Peyer's patch (tissue), 4 donors: ENCODE measurements around the gene EIF3D. TPM values are rescaled to one million over a fixed set of nuclear protein-coding genes. Genes with fewer than 3 reads are reported as not detected.

Experiments used
- DNase-seq, 3 donors: peaks; one replicate each; pipeline ENCODE4 v3.0.0-alpha.2; 2017 to 2019
- H3K27ac ChIP-seq, 4 donors: fragments of 200-600 bp; sonication (generic); one replicate each; pipeline ENCODE4 v1.5.1; 2016 to 2019
- H3K27me3 ChIP-seq, 2 donors: fragments of 200-600 bp; sonication (generic); one replicate each; pipeline ENCODE4 v1.5.1; 2019
- H3K36me3 ChIP-seq, 3 donors: fragments of 200-600 bp; sonication (generic); one replicate each; pipeline ENCODE4 v1.5.1; 2016 to 2019
- H3K4me1 ChIP-seq, 4 donors: fragments of 200-600 bp; sonication (generic); one replicate each; pipeline ENCODE4 v1.5.1; 2016 to 2019
- H3K4me3 ChIP-seq, 4 donors: fragments of 200-600 bp; sonication (generic); 1 replicate in 3 of 4; 2 replicates in 1 of 4; pipeline ENCODE4 v1.5.1; 2016 to 2019; ENCODE audit warnings: mild to moderate bottlenecking in 1 of 4
- H3K9me3 ChIP-seq, 4 donors: fragments of 200-600 bp; sonication (generic); one replicate each; pipeline ENCODE4 v1.5.1; 2016 to 2019; ENCODE audit warnings: mild to moderate bottlenecking in 1 of 4
- POLR2A ChIP-seq, 2 donors: fragments of 450-650 bp; IDR thresholded peaks; one replicate each; pipeline ENCODE4 v1.5.1; 2017; ENCODE audit warnings: antibody characterized with exemption in 2 of 2, mild to moderate bottlenecking in 2 of 2, moderate library complexity in 2 of 2
- total RNA-seq, 4 donors: library from RNA; depleted of rRNA; stranded (reverse); fragments of >200 nt; gene quantifications; one replicate each; pipeline ENCODE4 v1.1.0, GENCODE V29; 2016
- TF ChIP-seq, protein P1 (sequence below), 6 experiments: fragments of 450-650 bp in 4 of 6; fragments of 200-600 bp in 2 of 6; sonication (generic) in 1 of 6; IDR thresholded peaks; one replicate each; pipeline ENCODE4 v1.5.1; 2017 to 2019; ENCODE audit warnings: antibody characterized with exemption in 6 of 6, mild to moderate bottlenecking in 3 of 6, moderate library complexity in 1 of 6

Gene EIF3D
- total RNA-seq, 4 donors from 2014 or later, result 135 to 197 (median 167) TPM

DNA sequence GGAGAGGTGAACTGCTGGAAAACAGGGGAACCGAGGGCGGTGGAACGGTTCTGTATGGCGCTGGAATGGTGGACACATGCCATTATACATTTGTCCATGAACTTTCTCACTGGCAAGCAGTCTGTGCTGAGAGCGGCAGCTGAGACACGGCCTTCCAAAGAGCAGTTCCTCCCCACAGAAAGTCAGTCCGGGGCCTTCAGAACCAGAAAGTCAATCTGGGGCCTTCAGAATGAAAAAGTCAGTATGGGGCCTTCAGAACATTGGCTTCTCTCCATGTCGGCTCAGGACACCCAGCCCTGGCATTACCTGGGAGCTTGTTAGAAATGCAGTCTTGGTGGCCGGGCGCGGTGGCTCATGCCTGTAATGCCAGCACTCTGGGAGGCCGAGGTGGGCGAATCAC, 56.3 kb downstream of the EIF3D start:
- H3K27ac ChIP-seq, result peak overlapping the region in 1 of 4 donors; percentile 80
- H3K27me3 ChIP-seq, result no peaks in the 10 kb centered on the region
- H3K36me3 ChIP-seq, result peaks cover 0 to 58% (median 0%) of the 10 kb centered on the region in 3 donors
- no peaks in the 10 kb centered on the region for H3K9me3 ChIP-seq
- no peak for DNase-seq
- TF ChIP-seq, protein P1, sequence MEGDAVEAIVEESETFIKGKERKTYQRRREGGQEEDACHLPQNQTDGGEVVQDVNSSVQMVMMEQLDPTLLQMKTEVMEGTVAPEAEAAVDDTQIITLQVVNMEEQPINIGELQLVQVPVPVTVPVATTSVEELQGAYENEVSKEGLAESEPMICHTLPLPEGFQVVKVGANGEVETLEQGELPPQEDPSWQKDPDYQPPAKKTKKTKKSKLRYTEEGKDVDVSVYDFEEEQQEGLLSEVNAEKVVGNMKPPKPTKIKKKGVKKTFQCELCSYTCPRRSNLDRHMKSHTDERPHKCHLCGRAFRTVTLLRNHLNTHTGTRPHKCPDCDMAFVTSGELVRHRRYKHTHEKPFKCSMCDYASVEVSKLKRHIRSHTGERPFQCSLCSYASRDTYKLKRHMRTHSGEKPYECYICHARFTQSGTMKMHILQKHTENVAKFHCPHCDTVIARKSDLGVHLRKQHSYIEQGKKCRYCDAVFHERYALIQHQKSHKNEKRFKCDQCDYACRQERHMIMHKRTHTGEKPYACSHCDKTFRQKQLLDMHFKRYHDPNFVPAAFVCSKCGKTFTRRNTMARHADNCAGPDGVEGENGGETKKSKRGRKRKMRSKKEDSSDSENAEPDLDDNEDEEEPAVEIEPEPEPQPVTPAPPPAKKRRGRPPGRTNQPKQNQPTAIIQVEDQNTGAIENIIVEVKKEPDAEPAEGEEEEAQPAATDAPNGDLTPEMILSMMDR (IDR thresholded peaks at IDR 0.05), result no peak
- TF ChIP-seq POLR2A (IDR thresholded peaks at IDR 0.05), result no peak
- peaks cover 0 to 27% (median 0%) of the 10 kb centered on the region in 4 donors for H3K4me1 ChIP-seq
- no peak overlapping the region for H3K4me3 ChIP-seq

DNA sequence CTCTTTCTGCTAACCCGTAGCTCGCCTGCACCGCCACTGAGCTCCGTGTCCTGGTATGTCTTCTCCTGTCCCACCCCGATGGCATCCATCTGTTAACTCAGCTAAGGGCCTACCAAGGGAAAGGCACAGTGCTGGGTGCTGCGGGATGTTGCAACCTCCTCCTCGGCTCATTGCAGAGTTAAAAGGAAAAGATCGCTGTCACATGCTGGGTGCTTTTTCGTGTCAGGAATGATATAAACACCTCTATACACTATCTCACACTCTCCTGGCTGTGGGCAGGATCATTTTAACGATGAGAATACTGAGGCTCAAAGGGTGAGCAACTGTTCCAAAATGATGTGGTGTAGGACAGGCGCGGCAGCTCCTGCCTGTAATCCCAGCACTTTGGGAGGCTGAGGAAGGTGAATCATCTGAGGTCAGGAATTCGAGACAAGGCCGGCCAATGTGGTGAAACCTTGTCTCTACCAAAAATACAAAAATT, 57.6 kb downstream of the EIF3D start:
- no peak for DNase-seq
- Histone ChIP-seq H3K27me3 (no peaks in the 10 kb centered on the region), H3K27ac (peak overlapping the region in 2 of 4 donors; percentile 47 to 80), H3K36me3 (peaks cover 0 to 51% (median 0%) of the 10 kb centered on the region in 3 donors), H3K4me1 (peaks cover 0 to 37% (median 0%) of the 10 kb centered on the region in 4 donors), H3K4me3 (peak overlapping the region in 1 of 4 donors; percentile 20), H3K9me3 (no peaks in the 10 kb centered on the region)
- TF ChIP-seq, protein P1 (IDR thresholded peaks at IDR 0.05), result no peak
- TF ChIP-seq POLR2A (IDR thresholded peaks at IDR 0.05), result no peak

DNA sequence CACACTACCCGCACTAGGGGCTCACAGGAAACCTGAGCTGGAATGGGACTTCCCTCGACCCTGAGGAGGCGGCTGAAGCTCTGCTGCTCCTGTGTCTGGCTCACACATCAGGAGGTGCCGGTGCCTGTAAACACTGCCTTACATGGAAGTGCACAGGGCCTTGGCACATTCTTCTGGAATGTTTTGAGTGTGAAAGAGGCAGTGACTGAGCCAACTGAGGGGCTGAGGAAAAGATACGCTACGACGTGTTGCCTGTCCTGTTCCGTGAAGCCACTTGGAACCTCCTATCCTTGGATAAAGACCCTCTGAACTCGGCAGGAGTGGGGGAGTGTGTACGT, 58.0 kb downstream of the EIF3D start:
- Histone ChIP-seq H3K9me3 (no peaks in the 10 kb centered on the region), H3K36me3 (peaks cover 0 to 47% (median 0%) of the 10 kb centered on the region in 3 donors), H3K4me1 (peaks cover 0 to 41% (median 0%) of the 10 kb centered on the region in 4 donors), H3K27ac (peak overlapping the region in 2 of 4 donors; percentile 47 to 80), H3K27me3 (no peaks in the 10 kb centered on the region), H3K4me3 (peak overlapping the region in 1 of 4 donors; percentile 20)
- no peak for DNase-seq
- TF ChIP-seq, protein P1 (IDR thresholded peaks at IDR 0.05), result no peak
- no peak for TF ChIP-seq POLR2A (IDR thresholded peaks at IDR 0.05)

DNA sequence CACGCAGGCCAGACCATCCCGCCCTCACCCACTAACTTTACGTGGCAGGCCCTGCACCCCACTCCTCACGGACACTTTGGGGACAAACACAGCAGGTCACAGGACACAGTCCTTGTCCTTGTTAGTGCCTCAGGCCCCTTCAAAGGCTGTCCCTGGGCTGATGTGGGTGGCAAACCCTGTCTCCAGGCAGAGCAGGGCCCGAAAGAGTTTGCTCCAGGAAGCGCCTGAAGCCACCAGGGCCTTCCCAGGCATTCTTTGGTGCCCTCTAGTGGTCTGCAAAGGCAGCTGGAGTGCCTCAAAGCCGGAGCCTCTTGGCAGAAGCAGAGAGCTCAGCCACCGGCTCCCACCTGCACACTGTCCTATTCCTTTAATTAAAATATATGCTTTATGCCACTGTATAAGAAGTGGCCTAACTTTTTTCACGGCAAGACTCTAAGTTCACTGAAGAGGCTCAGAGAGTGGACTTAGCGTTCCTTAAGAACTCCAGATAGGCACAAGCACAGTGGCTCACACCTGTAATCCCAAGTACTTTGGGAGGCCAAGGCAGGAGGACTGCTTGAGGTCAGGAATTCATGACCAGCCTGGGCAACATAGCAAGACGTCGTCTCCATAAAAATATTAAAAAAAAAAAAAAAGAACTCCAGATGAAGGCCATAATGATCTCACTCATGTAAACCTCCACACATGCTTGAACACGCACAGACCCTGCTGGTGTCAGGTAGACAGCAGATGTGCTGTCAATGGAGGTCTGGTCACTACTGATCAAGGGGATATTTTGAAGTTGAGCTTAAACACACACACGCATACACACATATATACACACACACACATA, 58.6 kb downstream of the EIF3D start:
- no peaks in the 10 kb centered on the region for H3K9me3 ChIP-seq
- H3K27me3 ChIP-seq, result no peaks in the 10 kb centered on the region
- H3K4me3 ChIP-seq, result peak overlapping the region in 1 of 4 donors; percentile 20
- peak; percentile 71 to 95 (median 79) for DNase-seq
- peaks cover 0 to 47% (median 0%) of the 10 kb centered on the region in 4 donors for H3K4me1 ChIP-seq
- TF ChIP-seq, protein P1 (IDR thresholded peaks at IDR 0.05), result peak; percentile 80 to 97 (median 94)
- no peak for TF ChIP-seq POLR2A (IDR thresholded peaks at IDR 0.05)
- peak overlapping the region in 3 of 4 donors; percentile 60 to 80 (median 78) for H3K27ac ChIP-seq
- peaks cover 0 to 41% (median 0%) of the 10 kb centered on the region in 3 donors for H3K36me3 ChIP-seq

DNA sequence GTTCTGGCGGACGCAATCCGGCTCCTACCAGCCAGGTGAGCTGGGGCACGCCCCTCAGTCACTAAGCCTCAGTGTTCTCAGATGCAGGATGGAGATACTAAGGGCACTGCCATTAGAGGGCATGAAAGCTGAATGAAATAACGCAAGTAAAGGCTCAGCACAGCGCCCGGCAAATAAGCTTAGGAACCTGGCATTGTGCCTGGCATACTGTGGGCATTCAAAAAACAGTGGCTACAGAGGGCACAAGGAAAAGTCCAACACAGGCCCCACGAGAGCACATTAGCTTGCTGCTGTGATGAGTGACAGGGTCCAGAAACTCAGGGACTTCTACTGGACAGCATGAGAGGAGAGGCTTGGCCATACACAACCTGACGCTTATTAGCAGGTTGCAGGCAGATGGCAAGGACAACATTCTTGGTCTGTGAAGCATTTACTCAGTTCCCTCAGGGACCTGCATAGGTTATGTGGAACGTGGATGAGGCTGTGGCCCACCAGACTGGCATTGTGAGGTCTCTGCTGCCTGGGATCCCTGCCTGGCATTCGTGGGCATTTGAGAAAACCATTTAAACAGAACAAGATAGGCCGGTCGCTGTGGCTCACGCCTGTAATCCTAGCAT, 59.8 kb downstream of the EIF3D start:
- TF ChIP-seq, protein P1 (IDR thresholded peaks at IDR 0.05), result no peak
- H3K4me3 ChIP-seq, result no peak overlapping the region
- H3K27ac ChIP-seq, result peak overlapping the region in 3 of 4 donors; percentile 60 to 80 (median 78)
- no peaks in the 10 kb centered on the region for H3K27me3 ChIP-seq
- H3K36me3 ChIP-seq, result peaks cover 0 to 30% (median 0%) of the 10 kb centered on the region in 3 donors
- H3K4me1 ChIP-seq, result peaks cover 0 to 56% (median 0%) of the 10 kb centered on the region in 4 donors
- DNase-seq, result no peak
- H3K9me3 ChIP-seq, result no peaks in the 10 kb centered on the region
